HepG2 (cell line): ENCODE measurements around the gene LITAFD. TPM values are rescaled to one million over a fixed set of nuclear protein-coding genes. Genes with fewer than 3 reads are reported as not detected.

Experiments
- ATF2 ChIP-seq: sonication (generic); formaldehyde crosslinking; IDR thresholded peaks from 2 replicates; pipeline ENCODE4 v1.4.0; 2020; ENCODE audit warnings: missing genetic modification reagents
- FOXP4 ChIP-seq: sonication (generic); formaldehyde crosslinking; IDR thresholded peaks from 2 replicates; pipeline ENCODE4 v1.4.0; 2020; ENCODE audit warnings: missing genetic modification reagents
- GMEB1 ChIP-seq: sonication (generic); formaldehyde crosslinking; IDR thresholded peaks from 2 replicates; pipeline ENCODE4 v1.5.1; 2020; ENCODE audit warnings: missing genetic modification reagents, mild to moderate bottlenecking, borderline replicate concordance
- NR3C1 ChIP-seq: sonication (generic); formaldehyde crosslinking; IDR thresholded peaks from 2 replicates; pipeline ENCODE4 v1.4.0; 2020; ENCODE audit warnings: missing genetic modification reagents
- RFX3 ChIP-seq: IDR thresholded peaks from 2 replicates; pipeline ENCODE4 v1.6.1; 2016; ENCODE audit warnings: missing biosample characterization, missing genetic modification reagents
- RXRB ChIP-seq: IDR thresholded peaks from 2 replicates; pipeline ENCODE4 v1.6.1; 2016; ENCODE audit warnings: borderline replicate concordance, missing genetic modification reagents, missing compliant biosample characterization
- TCF12 ChIP-seq, 2 experiments: fragments of 450-650 bp in 1 of 2; sonication (generic) in 1 of 2; formaldehyde crosslinking in 1 of 2; IDR thresholded peaks; 2 replicates each; pipeline versions ENCODE4 v1.6.1 to v1.8.0; 2017 to 2022; ENCODE audit warnings: antibody characterized with exemption in 1 of 2, mild to moderate bottlenecking in 1 of 2, missing genetic modification reagents in 1 of 2, moderate library complexity in 1 of 2
- ZNF138 ChIP-seq: sonication (generic); formaldehyde crosslinking; IDR thresholded peaks from 2 replicates; pipeline ENCODE4 v1.5.0; 2020; ENCODE audit warnings: mild to moderate bottlenecking, low read depth, missing genetic modification reagents
- ZNF329 ChIP-seq: sonication (generic); formaldehyde crosslinking; IDR thresholded peaks from 2 replicates; pipeline ENCODE4 v1.9.0; 2021; ENCODE audit warnings: low read depth, mild to moderate bottlenecking, missing genetic modification reagents
- ZNF776 ChIP-seq: sonication (generic); formaldehyde crosslinking; IDR thresholded peaks from 2 replicates; pipeline ENCODE4 v1.4.0; 2020; ENCODE audit warnings: mild to moderate bottlenecking, missing genetic modification reagents
- ZNF879 ChIP-seq: sonication (generic); formaldehyde crosslinking; IDR thresholded peaks from 2 replicates; pipeline ENCODE4 v1.8.1; 2023; ENCODE audit warnings: missing genetic modification reagents
- polyA plus RNA-seq, 8 experiments: library from polyadenylated mRNA; depleted of rRNA in 3 of 8; stranded (reverse) in 7 of 8; unstranded in 1 of 8; fragments of >200 nt; fragmentation: Illumina TruSeq in 4 of 8; extraction: Trizol in 4 of 8; gene quantifications; 2 replicates each; pipeline versions ENCODE4 v1.2.1 to v1.2.3, GENCODE V29; 2011 to 2016; ENCODE audit warnings: low read depth in 4 of 8, missing spikeins in 1 of 8, mixed read lengths in 1 of 8; ENCODE audit not compliant: insufficient read depth in 1 of 8
- total RNA-seq, 5 experiments: library from RNA; depleted of rRNA; stranded (reverse); fragments of >200 nt; fragmentation: Illumina TruSeq; extraction: Trizol; gene quantifications; 2 replicates each; pipeline ENCODE4 v1.2.3, GENCODE V29; 2016; ENCODE audit warnings: low read depth in 1 of 5
- TF ChIP-seq, protein P1 (sequence below): sonication (generic); formaldehyde crosslinking; IDR thresholded peaks from 2 replicates; pipeline ENCODE4 v1.5.0; 2020; ENCODE audit warnings: mild to moderate bottlenecking, missing genetic modification reagents, moderate library complexity
- TF ChIP-seq, protein P2 (sequence below): fragments of 450-650 bp; IDR thresholded peaks from 2 replicates; pipeline ENCODE4 v1.6.1; 2017
- TF ChIP-seq, protein P3 (sequence below): IDR thresholded peaks from 2 replicates; pipeline ENCODE4 v1.6.1; 2012; ENCODE audit warnings: low read depth, low read length, improper control_type of control experiment

Gene LITAFD
- total and polyA plus RNA-seq, 2 of the 13 experiments (the other 11 are each of a cell fraction or from before 2014, with no cell fraction given) = not detected

DNA sequence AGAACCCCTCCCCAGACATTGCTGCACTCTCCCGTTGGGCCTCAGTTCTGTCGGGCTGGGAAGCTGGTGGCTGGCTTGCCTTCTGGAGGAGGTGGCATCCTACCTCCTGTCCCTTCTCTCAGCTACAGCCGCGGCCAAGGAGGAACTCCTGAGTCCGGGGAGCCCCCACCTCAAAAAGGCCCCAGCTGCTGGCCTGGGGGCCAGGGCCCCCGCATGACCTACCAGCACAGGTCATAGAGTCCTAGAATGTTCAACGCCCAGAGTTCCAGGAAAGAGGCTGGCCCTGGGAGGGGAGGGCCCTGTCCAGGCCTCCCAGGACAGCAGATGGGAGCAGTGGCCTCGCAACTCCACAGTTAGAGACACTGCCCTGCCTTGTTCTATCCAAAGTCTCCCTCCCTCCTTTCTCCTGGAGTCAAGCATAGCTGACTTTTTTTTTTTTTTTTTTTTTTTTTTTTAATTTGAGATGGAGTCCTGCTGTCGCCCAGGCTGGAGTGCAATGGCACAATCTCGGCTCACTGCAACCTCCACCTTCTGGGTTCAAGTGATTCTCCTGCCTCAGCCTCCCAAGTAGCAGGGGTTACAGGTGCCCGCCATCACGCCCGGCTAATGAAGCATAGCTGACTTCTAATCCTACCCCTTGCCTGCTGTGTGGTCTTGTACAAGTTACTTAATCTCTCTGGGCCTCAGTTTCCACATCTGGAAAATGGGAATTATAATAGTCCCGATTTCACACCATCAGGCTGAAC is 20.4 kb upstream of the LITAFD start (continued):
- TF ChIP-seq RFX3 (CRISPR knock-in tag) (no peak), ZNF138 (CRISPR knock-in tag) (no peak), ZNF879 (CRISPR knock-in tag) (no peak), ZNF329 (CRISPR knock-in tag) (no peak), TCF12 (IDR thresholded peaks at IDR 0.05) (no peak), TCF12 (CRISPR knock-in tag; IDR thresholded peaks at IDR 0.05) (no peak), NR3C1 (CRISPR knock-in tag) (no peak), FOXP4 (no peak), ZNF776 (CRISPR knock-in tag) (no peak), RXRB (CRISPR knock-in tag) (peak; percentile 32; the same call in 1 of the 2 replicates), GMEB1 (no peak), ATF2 (CRISPR knock-in tag) (no peak)
- TF ChIP-seq, protein P1, sequence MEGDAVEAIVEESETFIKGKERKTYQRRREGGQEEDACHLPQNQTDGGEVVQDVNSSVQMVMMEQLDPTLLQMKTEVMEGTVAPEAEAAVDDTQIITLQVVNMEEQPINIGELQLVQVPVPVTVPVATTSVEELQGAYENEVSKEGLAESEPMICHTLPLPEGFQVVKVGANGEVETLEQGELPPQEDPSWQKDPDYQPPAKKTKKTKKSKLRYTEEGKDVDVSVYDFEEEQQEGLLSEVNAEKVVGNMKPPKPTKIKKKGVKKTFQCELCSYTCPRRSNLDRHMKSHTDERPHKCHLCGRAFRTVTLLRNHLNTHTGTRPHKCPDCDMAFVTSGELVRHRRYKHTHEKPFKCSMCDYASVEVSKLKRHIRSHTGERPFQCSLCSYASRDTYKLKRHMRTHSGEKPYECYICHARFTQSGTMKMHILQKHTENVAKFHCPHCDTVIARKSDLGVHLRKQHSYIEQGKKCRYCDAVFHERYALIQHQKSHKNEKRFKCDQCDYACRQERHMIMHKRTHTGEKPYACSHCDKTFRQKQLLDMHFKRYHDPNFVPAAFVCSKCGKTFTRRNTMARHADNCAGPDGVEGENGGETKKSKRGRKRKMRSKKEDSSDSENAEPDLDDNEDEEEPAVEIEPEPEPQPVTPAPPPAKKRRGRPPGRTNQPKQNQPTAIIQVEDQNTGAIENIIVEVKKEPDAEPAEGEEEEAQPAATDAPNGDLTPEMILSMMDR (CRISPR knock-in tag) = no peak; the same call in 1 of the 2 replicates
- TF ChIP-seq, protein P2, sequence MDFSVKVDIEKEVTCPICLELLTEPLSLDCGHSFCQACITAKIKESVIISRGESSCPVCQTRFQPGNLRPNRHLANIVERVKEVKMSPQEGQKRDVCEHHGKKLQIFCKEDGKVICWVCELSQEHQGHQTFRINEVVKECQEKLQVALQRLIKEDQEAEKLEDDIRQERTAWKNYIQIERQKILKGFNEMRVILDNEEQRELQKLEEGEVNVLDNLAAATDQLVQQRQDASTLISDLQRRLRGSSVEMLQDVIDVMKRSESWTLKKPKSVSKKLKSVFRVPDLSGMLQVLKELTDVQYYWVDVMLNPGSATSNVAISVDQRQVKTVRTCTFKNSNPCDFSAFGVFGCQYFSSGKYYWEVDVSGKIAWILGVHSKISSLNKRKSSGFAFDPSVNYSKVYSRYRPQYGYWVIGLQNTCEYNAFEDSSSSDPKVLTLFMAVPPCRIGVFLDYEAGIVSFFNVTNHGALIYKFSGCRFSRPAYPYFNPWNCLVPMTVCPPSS = no peak
- TF ChIP-seq, protein P3, sequence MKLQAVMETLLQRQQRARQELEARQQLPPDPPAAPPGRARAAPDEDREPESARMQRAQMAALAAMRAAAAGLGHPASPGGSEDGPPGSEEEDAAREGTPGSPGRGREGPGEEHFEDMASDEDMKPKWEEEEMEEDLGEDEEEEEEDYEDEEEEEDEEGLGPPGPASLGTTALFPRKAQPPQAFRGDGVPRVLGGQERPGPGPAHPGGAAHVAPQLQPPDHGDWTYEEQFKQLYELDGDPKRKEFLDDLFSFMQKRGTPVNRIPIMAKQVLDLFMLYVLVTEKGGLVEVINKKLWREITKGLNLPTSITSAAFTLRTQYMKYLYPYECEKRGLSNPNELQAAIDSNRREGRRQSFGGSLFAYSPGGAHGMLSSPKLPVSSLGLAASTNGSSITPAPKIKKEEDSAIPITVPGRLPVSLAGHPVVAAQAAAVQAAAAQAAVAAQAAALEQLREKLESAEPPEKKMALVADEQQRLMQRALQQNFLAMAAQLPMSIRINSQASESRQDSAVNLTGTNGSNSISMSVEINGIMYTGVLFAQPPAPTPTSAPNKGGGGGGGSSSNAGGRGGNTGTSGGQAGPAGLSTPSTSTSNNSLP = no peak
